Duodenal mucosa (tissue), 2 donors: Measurements from ENCODE around the gene ACMSD.
"Not testable (repeated sequence)": the region's sequence is repeated elsewhere in the genome, so short reads cannot be mapped to it uniquely, and the experiment has no call there.

Experiments
- H3K27ac ChIP-seq: one replicate; pipeline ENCODE4 v1.7.0; 2013; ENCODE audit warnings: low read depth, low read length
- H3K27me3 ChIP-seq, 2 donors: one replicate each; pipeline ENCODE4 v1.7.0; 2013; ENCODE audit warnings: low read length in 2 of 2, control low read depth in 1 of 2; ENCODE audit not compliant: insufficient read depth in 2 of 2, control insufficient read depth in 1 of 2
- H3K36me3 ChIP-seq, 2 donors: one replicate each; pipeline ENCODE4 v1.7.0; 2013; ENCODE audit warnings: low read length in 2 of 2, control low read depth in 1 of 2; ENCODE audit not compliant: insufficient read depth in 2 of 2, control insufficient read depth in 1 of 2
- H3K4me1 ChIP-seq, 2 donors: one replicate each; pipeline ENCODE4 v1.7.0; 2013; ENCODE audit warnings: low read length in 2 of 2, control low read depth in 1 of 2; ENCODE audit not compliant: insufficient read depth in 2 of 2, control insufficient read depth in 1 of 2
- H3K4me3 ChIP-seq, 2 donors: one replicate each; pipeline ENCODE4 v1.7.0; 2013; ENCODE audit warnings: low read length in 2 of 2, low read depth in 1 of 2
- H3K9ac ChIP-seq, 2 donors: one replicate each; pipeline ENCODE4 v1.7.0; 2013; ENCODE audit warnings: low read length in 2 of 2, low read depth in 1 of 2
- H3K9me3 ChIP-seq, 2 donors: one replicate each; pipeline ENCODE4 v1.7.0; 2013; ENCODE audit warnings: low read length in 2 of 2, control low read depth in 1 of 2; ENCODE audit not compliant: control insufficient read depth in 1 of 2

The ACMSD gene

DNA sequence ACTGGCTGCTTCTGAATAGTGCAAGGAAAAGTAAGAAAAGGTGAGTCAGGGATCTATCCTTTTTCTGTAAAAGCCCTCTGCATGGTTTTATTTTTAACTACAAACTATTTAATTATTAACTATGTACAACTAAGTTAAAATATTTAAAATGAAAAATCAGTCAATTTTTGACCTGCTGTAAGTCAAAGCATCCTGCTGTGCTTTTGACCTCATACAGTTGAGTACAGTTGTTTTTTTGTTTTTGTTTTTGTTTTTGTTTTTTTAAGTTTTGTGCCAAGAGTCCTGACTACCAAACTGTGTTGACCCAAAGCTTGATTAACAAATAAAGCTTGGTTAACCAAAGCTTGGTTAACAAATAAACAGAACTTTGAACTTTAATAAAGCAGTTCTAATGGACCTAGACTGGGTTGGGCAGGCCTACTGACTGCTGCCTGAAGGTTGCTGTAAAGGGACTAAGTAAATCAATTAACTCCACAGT lies at the start of gene ACMSD:
TSS of gene ACMSD (plus strand) at position 474 of the 478 bp plus-strand sequence. CDS start 67 bp downstream, outside the sequence.
- H3K4me1 ChIP-seq, result no peaks in the 10 kb centered on the region
- no peaks in the 10 kb centered on the region for H3K27me3 ChIP-seq
- no peak within 1 kb of the TSS for H3K9ac ChIP-seq
- no peak within 1 kb of the TSS for H3K4me3 ChIP-seq
- no peak within 1 kb of the TSS for H3K27ac ChIP-seq
- peaks cover 0 to 5% of the 10 kb centered on the region in 2 donors for H3K9me3 ChIP-seq
- no peaks in the 10 kb centered on the region for H3K36me3 ChIP-seq

DNA sequence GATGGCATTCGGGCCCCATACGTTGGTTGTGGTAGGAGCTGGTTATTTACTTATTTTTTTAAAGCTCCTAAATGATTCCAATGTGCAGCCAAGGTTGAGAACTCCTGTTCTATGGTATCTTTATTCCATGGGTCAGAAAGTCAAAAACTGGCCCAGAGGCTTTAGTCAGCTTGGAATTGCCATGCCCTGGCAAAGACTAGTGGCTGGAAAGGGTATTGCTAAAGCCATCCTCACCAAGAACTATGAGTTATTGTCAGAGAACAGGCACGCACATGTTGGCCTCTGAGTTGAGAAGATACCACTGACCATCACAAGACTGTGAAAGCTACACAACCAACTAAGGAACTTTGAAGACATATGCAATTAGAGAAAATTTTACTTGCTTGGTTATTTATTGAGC lies 47.9 kb upstream of the ACMSD start:
- no peaks in the 10 kb centered on the region for H3K4me1 ChIP-seq
- no peaks in the 10 kb centered on the region for H3K27me3 ChIP-seq
- no peak overlapping the region for H3K4me3 ChIP-seq
- no peaks in the 10 kb centered on the region for H3K36me3 ChIP-seq
- no peak overlapping the region for H3K9ac ChIP-seq
- no peaks in the 10 kb centered on the region for H3K9me3 ChIP-seq
- no peak overlapping the region for H3K27ac ChIP-seq

DNA sequence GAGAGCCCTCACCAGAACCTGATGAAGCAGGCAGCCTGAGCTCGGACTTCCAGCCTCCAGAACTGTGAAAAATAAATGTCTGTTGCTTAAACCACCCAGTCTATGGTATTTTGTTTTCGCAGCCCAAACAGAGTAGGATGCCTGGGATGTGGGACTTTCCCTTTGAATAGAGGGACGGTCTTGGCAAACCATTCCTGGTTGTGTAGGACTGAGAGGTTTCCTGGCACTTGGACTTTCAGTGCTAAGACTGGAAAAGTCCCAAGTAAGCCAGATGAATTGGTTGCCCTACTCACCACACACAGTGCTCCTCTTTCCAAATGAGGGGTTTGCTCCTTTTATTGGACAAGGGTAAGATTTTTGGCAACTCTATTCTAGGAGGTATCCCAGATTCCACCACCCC lies 46.8 kb upstream of the ACMSD start:
- Histone ChIP-seq H3K27ac (no peak overlapping the region), H3K9me3 (no peaks in the 10 kb centered on the region), H3K4me1 (no peaks in the 10 kb centered on the region), H3K27me3 (no peaks in the 10 kb centered on the region), H3K36me3 (no peaks in the 10 kb centered on the region), H3K4me3 (no peak overlapping the region), H3K9ac (no peak overlapping the region)

DNA sequence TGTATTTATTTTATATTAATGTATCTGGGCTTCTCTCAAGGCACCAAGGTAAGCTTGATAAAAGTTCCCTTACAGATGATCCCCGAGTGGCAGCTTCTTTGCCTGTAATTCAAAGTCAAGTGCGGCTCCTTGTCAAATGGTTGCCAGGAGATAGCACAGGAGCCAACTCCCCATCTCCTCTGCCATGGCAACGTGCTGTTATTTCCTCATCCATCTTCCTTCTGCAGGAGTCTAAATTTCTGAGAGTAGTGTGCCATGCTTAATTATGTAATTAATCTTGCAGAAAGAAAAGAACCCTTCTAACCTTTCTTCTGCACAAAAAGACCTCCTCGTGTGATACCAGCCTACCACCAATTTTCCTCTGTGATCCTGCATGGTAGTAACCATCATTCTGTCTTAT lies 46.2 kb upstream of the ACMSD start:
- Histone ChIP-seq H3K9ac (no peak overlapping the region), H3K4me1 (no peaks in the 10 kb centered on the region), H3K36me3 (no peaks in the 10 kb centered on the region), H3K9me3 (no peaks in the 10 kb centered on the region), H3K27me3 (no peaks in the 10 kb centered on the region), H3K27ac (no peak overlapping the region), H3K4me3 (no peak overlapping the region)

DNA sequence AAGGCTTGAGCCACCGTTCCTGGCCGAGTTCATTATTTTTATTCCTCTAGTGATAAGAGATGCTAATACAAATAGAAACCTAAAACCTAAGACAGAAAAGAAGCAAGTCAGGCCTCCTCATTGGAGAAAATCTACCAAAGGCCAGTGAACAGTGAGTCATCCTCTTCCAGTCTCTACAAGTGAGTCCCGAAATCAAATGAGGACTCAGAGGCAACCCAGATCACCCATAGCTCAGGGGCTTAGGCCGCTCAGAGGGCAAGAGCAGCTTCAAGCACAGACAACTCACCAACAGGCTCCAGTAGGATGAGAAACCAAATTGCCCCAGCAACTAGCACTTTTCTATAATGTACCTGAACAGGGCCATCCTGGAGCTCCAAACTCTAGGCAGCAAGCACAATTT lies 42.7 kb upstream of the ACMSD start:
- no peaks in the 10 kb centered on the region for H3K27me3 ChIP-seq
- H3K36me3 ChIP-seq, result no peaks in the 10 kb centered on the region
- H3K27ac ChIP-seq, result no peak overlapping the region
- H3K4me3 ChIP-seq, result no peak overlapping the region
- H3K9me3 ChIP-seq, result no peaks in the 10 kb centered on the region
- no peaks in the 10 kb centered on the region for H3K4me1 ChIP-seq
- H3K9ac ChIP-seq, result no peak overlapping the region

DNA sequence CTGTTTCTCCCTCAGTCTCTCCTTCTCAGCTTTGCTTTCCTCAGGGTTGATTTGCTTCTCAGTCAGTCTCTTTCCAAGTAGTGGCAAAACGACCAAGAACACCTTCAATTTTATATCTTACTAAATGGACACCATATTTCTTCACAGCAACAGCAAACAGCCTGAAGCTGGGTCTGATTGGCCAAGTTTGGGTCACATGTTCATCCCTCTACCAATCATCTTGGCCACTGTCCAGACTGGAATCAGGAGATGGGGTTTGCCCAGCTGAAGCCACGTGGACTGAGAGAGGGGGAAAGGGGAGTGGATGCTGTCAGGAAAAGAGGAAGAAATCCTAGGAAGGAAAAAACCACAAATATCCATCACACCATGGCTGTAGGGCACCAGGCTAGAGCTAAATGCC lies 42.0 kb upstream of the ACMSD start:
- H3K9ac ChIP-seq, result no peak overlapping the region
- H3K27me3 ChIP-seq, result no peaks in the 10 kb centered on the region
- no peak overlapping the region for H3K4me3 ChIP-seq

DNA sequence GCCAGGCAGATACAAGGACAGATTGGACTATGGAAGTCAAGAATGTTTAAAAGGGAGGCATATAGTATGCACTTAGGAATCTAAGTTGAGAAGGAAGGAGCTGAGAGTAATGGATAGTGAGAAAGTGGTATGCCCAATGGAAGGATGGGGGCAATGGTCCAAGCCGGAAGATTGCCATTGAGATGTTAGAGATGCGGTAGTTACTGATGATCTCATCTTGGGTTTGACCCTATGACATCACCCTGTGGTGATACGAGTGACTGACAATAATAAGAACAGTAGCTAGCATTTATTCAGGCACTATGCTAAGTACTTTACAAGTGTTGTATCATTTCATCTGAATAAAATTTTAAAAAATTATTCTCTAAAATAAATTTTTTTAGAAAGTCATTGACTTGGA lies 38.5 kb upstream of the ACMSD start:
- H3K4me1 ChIP-seq, result no peaks in the 10 kb centered on the region
- H3K9me3 ChIP-seq, result no peaks in the 10 kb centered on the region
- no peak overlapping the region for H3K27ac ChIP-seq
- H3K9ac ChIP-seq, result no peak overlapping the region
- H3K4me3 ChIP-seq, result no peak overlapping the region
- no peaks in the 10 kb centered on the region for H3K36me3 ChIP-seq
- no peaks in the 10 kb centered on the region for H3K27me3 ChIP-seq

More for the DNA sequence above, 42.0 kb upstream of the ACMSD start:
- no peak overlapping the region for H3K27ac ChIP-seq
- H3K4me1 ChIP-seq, result no peaks in the 10 kb centered on the region
- H3K36me3 ChIP-seq, result no peaks in the 10 kb centered on the region
- no peaks in the 10 kb centered on the region for H3K9me3 ChIP-seq

DNA sequence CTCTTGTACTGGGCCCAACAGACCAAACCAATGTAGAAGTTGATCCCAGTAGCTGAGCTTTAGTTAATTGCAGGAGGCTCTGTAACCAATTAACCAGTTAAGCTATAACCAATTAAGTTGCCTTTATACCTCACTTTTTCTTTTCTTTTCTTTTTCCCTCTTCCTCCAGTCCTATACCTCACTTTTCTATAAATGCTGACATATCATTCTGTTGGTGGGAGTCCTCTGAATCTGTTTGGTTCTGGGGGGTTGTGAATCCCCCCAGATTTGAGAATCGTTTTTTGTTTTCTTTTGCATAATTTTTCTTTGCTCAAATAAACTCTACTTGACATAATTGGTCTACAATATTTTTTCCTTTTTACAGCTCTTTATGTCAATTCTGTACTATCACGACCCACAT lies 38.1 kb upstream of the ACMSD start:
- Histone ChIP-seq H3K27me3 (no peaks in the 10 kb centered on the region), H3K4me1 (no peaks in the 10 kb centered on the region), H3K4me3 (no peak overlapping the region), H3K36me3 (no peaks in the 10 kb centered on the region), H3K9me3 (no peaks in the 10 kb centered on the region), H3K9ac (no peak overlapping the region), H3K27ac (no peak overlapping the region)

DNA sequence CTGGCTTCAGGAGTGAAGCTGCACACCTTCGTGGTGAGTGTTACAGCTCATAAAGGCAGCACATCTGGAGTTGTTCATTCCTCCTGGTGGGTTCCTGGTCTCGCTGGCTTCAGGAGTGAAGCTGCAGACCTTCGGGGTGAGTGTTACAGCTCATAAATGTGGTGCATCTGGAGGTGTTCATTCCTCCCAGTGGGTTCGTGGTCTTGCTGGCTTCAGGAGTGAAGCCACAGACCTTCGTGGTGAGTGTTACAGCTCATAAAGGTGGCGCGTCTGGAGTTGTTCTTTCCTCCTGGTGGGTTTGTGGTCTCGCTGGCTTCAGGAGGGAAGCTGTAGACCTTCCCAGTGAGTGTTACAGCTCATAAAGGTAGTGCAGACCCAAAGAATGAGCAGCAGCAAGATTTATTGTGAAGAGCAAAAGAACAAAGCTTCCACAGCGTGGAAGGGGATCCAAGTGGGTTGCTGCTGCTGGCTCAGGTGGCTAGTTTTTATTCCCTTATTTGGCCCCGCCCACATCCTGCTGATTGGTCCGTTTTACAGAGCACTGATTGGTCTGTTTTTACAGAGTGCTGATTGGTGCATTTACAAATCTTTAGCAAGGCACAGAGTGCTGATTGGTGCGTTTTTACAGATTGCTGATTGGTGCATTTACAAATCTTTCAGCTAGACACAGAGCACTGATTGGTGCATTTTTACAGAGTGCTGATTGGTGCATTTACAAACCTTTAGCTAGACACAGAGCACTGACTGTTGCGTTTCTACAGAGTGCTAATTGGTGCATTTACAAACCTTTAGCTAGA lies 34.6 kb upstream of the ACMSD start:
- H3K9me3 ChIP-seq, H3K27me3 ChIP-seq, H3K36me3 ChIP-seq, H3K27ac ChIP-seq, H3K4me3 ChIP-seq, H3K9ac ChIP-seq, H3K4me1 ChIP-seq: not testable (repeated sequence)

DNA sequence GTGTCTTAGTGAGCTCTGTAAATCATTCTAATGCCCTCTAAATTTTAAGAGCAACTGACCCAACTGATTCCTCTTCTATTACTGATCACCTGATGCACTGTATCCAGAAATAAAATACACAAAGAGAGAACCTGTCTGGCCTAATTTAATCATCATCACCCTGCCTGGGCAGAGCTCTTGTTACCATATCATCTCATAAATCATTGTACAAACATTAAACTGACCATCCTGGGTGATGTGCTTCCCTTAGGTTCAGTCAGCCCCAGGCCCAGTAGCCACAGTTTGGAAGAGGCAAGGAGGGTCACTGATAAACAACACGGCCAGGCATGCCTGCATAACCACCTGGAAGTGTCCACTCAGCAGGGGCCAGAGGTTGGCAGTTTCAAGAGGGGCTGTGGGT lies 22.7 kb upstream of the ACMSD start:
- no peaks in the 10 kb centered on the region for H3K4me1 ChIP-seq
- no peak overlapping the region for H3K4me3 ChIP-seq
- H3K36me3 ChIP-seq, result no peaks in the 10 kb centered on the region
- no peaks in the 10 kb centered on the region for H3K27me3 ChIP-seq
- peaks cover 2 to 14% of the 10 kb centered on the region in 2 donors for H3K9me3 ChIP-seq
- no peak overlapping the region for H3K27ac ChIP-seq
- H3K9ac ChIP-seq, result no peak overlapping the region
